Measurements from ENCODE around the gene STK11.
"Not testable (repeated sequence)": the region's sequence is repeated elsewhere in the genome, so short reads cannot be mapped to it uniquely, and the experiment has no call there.

STK11 gene

DNA sequence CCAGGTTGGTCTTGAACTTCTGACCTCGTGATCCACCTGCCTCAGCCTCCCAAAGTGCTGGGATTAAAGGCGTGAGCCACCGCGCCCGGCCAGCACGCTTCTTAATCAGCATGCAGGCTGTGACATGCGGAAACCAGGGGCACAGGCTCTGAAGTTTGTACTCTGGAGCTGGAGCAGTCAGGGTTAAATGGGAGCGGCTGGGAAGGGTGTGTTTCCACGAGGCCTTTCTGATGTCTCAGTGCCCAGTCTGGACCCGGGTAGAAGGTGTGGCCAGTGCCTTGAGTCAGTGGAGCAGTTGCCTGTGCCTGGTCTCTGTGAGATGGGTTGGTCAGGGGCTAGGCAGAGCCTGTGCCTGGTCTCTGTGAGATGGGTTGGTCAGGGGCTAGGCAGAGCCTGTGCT is 3.3 kb downstream of the STK11 start:
- DNase-seq (ENCODE audit: low spot score): not testable (repeated sequence)

DNA sequence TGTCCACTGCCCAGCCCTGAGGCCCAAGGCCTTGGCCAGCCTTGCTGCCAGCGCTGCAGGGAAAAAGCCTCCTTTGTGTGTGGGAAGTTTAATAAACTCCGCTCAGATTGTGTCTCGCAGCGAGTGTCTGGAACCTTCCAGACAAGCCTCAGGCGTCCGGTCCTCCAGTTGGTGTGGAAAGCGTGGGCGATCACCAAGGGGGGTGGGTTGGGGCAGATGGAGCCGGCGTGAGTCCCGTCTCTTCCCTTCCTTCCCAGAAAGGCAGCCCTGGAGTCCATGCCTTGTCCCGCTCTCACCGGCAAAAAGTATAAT is 4.6 kb downstream of the STK11 start:
- no peak for DNase-seq (ENCODE audit: low spot score)

DNA sequence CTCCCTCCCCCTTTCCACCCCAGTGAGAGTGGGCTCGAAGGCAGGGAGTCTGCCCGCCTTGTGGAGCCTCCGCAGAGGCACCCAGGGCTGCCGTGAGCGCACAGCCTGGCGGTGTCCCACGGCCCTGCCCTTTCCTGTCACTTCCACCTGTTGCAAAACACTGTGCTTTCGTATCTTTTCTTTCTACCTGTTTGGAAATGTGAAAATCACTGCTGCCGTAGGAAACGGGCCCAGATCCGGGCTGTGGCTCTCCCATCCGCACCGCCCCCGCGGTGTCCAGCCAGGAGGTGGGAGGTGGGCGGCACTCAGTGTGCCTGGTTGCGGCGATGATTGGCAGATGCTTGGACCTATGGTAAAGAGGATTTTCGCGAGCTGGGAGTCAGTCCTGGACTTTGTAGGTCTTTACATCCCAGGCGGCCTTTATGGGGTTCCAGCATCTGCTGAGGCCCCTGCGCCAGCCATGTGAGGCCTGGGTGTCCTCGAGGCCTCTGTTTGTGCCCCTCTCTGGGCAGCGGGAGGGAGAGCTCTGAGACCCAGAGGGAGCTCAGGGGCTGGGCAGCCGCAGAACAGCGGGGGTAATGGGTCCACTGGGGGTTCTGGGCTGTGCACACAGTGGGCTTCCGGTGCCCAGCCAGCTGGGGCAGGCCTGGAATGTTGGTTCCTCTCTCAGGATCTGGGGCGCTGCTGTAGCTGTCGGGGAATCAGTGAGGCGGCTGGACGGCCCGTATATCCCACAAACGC is 6.1 kb downstream of the STK11 start:
- DNase-seq (ENCODE audit: low spot score): no peak

DNA sequence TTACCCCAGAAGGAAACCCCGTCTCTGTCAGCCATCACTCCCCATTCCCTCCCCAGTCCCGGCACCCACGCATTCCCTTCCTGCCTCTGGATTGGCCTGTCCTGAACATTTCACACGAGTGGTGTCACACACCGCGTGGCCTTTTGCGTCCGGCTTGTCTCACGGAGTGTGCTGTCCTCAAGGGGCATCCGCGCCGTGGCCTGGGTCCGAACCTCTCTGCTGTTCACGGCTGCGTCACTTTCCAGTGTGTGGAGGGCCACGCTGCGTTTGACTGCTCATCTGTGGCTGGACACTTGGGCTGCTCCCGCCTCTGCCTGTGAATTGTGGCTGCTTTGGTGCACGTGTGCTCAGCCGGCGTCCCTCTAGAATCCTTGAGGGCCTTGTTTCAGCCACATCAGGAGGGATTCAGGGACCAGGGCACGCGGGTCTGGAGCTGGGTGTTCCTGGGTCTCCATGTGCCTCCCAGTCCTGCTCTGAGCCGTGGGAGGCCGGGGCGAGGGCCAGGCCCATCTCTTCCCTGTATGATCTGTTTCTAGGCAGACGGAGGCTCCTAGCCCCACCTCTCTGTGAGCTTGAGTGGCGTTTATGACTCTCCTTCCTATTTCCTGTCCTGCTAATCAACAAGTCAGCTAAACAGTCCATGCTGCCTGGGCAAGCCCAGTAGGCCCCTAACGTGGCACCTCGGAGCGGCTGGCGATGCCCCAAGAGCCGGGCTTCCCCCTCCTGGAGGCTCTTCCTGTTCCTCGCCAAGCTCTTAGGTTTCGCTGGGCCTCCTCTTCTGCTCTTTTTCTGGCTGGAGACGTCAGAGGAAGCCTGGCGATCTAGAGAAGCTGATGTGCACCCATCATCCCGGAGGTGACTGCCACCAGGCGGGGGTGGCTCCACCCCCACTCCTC is 8.1 kb downstream of the STK11 start:
- peak; percentile 46 for DNase-seq (ENCODE audit: low spot score)

DNA sequence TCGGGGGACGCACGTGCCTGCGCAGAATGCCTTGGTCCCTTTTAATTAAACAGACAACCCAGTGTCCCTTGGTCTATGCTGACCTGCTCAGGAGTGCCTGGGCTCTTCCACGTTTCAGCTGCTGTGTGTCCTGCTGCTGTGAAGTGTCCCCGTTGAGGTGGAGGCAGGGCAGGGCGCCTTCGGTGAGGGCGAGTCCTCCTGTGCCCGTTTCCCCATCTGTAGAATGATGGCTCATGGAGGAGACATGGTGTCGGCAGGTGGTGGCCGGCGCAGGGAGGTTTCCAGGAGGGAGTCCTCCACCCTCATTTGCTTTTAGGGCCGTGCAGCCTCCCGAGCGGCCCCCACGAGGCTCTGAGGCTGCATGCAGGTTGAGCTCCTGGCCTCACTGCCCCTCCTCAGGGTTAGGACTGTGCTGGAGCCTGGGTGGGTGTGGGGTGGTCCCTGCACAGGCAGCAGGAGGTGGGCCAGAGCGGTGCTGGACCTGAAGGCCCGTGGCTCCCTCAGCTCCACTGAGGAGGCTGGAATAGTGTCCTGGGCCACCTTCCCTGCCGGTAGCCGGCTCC is 8.8 kb downstream of the STK11 start:
- DNase-seq (ENCODE audit: low spot score): no peak

DNA sequence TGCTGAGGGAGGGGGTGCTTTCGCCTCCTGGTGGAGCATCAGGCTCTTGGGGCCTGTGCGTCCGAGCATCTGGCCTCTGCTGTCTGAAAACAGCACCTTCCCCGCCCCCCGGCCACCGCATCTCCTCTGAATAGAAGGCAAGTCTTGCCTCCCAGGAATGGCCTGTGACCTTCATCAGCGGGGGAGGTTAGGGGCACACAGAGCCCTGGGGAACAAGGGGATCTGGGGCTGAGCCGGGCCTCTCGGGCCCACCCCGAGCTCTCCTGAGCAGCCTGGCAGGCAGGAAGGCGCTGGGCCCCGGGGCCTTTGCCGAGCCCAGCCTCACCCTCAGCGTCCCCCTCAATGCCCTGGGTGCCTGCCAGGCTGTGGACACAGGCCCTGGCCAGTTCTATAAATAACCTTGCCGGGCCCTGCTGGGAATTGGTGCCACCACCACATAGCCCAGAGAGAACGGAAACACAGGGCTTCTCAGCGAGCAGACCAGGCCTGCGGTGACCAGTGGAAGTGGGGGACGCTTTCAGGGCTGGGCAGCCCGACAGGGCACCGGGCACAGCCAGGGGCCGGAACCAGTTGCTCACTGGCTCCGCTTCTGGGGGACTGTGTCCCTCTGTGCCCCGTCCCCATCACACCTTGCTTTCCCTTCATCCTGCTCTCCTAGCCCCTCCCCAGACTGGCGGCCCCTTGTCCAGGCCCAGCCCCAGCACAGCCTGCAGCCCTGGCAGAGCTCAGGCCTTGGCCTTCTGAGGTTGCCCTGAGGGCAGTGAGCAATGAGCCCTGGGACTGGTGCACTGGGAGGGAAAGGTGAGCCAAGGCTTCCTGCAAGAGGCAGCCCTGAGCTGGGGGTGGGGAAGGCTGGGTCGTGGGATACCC is 9.5 kb downstream of the STK11 start:
- no peak for DNase-seq (ENCODE audit: low spot score)

DNA sequence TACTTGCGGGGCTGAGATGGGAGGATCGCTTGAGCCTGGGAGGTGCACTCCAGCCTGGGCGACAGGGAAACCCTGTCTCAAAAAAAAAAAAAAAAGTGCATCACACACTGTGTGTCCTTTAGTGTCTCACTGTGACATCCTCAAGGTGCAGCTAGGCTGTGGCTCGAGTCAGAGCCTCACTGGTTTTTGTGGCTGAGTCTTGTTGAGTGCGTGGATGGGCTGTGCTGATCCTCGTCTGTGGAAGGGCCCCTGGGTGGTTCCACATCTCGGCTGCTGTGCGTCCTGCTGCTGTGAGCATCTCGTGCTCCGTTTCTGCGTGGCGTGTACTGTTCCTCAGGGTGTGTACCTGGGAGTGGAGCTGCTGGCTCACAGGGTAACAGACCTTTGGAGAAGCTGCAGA is 11.2 kb downstream of the STK11 start:
- no peak for DNase-seq (ENCODE audit: low spot score)

DNA sequence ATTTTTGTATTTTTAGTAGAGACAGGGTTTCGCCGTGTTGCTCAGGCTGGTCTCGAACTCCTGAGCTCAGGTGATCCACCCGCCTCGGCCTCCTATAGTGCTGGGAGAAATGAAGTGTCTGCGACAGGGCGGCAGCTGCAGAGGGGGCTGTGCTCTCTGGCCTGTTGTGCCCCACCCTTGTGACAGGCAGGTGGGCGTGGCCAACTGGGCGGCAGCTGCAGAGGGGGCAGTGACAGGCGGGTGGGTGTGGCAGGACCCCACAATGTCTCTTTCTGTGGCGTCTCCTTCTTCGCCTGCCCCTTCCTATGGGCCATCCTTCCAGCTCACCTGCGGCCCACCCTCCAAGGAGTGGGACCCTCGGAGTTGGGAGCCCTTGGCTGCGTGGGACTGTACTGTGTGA is 11.8 kb downstream of the STK11 start:
- DNase-seq (ENCODE audit: low spot score): no peak

DNA sequence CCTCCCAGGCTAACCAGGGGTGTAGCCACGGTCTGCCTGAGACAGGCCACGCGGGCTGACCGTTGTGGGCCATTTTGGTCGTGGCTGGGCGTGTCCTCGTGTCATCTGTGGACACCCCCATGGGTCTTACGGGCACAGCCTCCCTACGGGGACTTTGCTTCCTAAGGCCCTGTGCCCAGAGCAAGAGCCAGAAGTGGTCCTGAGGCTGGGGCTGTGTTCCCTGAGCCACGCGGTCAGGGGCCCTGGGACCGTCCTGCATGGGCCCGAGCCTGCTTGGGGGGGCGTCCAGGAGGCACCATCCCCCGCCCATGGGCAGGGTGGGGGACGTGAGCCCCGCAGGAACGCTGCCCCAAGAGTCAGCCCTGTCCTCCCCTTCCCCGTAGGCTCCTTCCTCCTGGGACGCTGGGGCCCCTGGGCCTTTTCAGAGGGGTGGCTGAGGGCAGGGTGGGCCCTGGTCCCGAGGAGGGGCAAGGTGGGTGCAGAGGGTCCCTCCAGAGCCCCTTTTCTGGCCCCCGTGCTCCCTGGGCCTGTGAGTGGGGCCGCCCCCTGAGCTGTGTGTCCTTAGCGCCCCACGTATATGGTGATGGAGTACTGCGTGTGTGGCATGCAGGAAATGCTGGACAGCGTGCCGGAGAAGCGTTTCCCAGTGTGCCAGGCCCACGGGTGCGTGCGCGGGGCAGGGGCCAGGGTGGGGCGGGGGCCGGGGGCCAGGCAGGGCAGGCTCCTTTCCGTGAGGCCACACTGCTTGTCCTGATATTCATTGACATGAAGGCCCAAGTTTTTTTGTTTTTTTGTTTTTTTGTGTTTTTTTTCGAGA is 13.4 kb downstream of the STK11 start:
- no peak for DNase-seq (ENCODE audit: low spot score)

DNA sequence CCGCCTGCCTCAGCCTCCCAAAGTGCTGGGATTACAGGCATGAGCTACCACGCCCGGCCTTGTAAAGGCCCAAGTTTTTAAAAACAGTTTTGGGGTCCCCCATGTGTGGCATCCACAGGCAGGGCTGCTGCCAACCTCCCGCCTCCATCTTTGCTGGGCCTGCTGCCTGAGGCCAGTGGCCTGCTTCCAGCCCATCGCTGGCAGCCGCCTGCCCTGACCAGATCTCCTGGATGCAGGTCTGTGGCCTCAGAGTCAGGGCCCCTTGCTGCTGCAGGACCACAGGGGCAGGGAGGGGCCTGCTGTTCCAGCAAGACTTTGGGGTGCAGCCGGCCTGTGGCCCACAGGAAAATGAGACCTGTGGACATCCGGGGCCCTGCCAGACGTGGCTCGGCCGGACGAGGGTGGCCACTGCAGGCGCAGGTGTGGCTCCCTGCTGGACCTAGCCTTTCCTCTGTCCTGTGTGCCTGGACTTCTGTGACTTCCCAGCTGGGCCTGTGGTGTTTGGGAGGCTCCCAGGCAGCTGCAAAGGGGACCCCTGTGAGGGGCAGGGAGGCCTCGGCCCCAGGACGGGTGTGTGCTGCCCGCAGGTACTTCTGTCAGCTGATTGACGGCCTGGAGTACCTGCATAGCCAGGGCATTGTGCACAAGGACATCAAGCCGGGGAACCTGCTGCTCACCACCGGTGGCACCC is 14.4 kb downstream of the STK11 start:
- DNase-seq (ENCODE audit: low spot score): no peak

DNA sequence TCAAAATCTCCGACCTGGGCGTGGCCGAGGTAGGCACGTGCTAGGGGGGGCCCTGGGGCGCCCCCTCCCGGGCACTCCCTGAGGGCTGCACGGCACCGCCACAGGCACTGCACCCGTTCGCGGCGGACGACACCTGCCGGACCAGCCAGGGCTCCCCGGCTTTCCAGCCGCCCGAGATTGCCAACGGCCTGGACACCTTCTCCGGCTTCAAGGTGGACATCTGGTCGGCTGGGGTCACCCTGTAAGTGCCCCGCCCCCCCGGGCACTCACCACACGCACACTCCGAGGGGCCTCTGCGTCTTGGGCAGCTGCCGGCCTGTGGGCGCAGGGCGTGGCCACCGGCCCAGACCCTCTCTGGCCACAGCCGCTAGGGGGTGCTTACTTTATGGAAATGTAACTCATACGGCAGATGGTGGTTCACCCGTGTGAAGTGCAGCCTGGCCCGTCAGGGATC is 14.9 kb downstream of the STK11 start:
- no peak for DNase-seq (ENCODE audit: low spot score)

DNA sequence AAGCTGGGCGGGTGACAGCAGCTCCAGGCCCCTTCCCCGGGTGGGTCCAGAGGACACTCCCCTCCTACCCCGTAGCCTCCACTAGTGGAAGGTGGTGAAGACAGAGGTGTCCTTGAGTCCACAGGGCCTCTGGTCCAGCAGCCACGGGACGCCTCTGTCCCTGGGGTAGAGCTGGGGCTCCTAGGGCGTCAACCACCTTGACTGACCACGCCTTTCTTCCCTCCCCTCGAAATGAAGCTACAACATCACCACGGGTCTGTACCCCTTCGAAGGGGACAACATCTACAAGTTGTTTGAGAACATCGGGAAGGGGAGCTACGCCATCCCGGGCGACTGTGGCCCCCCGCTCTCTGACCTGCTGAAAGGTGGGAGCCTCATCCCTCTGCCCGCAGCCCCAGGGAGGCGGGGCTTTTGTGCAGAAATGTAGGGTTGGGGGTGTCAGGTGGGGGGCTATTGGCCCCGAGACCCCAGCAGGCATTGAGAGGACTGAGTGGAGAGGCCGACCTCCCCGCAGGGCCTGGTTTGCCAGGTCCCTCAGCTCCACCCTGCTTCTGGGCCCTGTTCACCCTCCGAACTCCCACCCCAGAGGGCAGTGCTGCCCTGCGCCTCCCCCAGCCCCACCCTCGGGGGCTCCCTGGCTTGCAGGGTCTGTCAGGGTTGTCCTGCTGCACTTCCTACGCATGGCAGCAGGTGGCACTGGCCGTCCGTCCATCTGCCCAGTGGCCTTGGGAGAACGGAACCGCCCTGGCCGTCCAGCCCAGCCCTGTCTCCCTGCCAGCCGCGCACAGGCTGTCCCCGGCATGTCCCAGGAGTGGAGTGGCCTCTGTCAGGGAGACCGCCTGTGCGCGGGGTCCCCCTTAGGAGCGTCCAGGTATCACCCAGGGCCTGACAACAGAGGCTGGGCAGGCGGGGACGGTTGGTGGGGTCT is 15.7 kb downstream of the STK11 start:
- DNase-seq (ENCODE audit: low spot score): no peak

DNA sequence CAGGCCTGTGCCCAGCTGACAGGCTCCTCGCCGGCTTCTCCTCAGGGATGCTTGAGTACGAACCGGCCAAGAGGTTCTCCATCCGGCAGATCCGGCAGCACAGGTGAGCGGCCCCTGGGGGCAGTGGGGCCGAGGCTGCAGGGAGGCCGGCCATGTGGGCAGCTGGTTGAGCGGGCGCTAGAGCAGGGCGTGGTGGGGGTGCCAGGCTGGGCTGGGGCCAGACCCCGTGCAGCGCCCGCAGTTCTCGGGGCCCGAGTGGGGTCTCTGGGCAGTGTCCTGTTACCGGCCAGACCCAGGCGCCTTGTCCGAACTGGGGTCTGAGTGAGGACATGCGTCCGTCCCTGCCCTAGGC is 16.3 kb downstream of the STK11 start:
- DNase-seq (ENCODE audit: low spot score): no peak

DNA sequence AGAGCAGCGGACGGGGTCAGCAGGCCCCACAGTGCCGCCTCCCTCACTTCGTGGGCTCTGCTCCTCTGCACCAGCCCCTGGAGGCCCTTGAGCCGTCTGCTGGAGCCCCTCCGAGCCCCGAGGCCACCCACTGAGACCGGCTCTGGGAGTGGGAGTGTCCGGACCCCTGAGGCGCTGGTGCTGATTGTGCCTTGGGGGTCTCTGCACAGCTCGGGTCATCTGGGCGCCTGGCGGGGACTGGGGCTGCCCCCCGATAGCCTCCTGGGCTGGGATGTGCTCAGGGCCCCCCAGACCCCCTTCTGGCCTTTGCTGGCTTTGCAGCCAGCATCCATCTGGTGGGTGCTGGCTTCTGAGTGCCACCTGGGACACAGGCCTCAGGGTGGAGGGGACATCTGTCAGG is 16.8 kb downstream of the STK11 start:
- DNase-seq (ENCODE audit: low spot score): no peak

DNA sequence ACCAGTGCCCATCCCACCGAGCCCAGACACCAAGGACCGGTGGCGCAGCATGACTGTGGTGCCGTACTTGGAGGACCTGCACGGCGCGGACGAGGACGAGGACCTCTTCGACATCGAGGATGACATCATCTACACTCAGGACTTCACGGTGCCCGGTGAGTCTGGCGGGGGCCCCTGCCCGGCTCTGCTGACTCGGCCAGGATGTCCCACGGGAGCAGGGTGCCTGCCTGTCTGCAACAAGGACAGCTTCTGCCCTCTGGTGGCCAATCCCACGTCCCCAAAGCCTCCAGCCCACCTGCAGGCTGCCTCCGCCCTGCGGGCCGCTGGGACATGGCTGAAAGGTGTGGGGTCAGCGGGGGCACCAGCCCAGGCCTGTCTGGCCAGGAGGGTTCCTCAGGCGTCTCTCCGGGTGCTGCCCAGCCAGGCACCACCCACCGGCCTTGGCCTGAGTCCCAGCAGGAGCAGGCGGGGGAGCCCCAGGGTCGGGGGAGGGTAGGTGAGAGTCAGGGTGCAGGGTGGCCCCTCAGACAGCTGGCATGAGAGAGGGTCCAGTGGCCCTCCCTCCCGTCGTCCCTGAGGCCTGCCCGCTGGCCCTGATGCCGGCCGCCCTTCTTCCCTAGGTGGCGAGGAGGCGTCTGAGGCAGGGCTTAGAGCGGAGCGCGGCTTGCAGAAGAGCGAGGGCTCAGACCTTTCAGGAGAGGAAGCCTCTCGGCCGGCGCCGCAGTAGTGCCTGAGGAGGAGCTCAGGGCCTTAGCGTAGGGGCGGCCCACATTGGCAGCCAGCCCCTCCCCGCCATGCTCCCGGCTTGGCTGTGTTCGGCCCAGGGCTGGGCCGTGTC is 17.7 kb downstream of the STK11 start:
- DNase-seq (ENCODE audit: low spot score): no peak

DNA sequence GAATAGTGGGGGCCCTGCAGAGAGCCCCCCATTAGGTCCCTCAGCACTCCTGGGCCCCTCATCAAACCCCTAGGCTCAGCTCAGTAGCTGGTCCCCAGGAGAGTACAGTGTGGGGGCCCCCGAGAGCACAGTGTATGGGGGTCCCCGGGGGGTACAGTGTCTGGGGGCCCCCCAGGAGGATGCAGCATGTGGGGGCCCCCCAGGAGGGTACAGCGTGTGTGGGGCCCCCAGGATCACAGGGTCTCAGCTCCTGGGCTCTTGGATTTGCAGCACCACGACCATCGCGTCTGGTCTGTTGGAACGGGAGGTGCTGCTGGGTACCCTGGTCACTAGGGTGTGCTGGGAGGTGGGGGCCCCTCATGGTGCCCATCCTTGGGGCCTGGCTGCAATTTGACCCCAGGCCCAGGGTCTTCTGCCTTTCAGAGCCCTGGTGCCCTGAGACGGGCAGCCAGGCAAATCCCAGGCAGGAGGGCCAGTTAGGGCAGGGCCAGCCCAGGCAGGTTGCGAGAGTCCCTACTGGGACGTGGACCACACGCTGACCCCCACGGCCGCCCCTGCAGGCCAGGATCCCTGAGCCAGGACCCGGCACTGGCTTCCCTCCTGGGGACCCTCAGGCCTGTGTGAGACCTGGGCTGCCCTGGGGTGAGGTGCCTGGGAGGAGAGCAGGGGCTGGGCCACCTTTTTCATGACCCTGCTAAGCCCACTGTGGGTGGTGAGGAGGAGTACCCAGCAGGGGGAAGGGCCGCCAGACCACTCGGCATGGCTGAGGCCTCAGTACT is 18.7 kb downstream of the STK11 start:
- no peak for DNase-seq (ENCODE audit: low spot score)

DNA sequence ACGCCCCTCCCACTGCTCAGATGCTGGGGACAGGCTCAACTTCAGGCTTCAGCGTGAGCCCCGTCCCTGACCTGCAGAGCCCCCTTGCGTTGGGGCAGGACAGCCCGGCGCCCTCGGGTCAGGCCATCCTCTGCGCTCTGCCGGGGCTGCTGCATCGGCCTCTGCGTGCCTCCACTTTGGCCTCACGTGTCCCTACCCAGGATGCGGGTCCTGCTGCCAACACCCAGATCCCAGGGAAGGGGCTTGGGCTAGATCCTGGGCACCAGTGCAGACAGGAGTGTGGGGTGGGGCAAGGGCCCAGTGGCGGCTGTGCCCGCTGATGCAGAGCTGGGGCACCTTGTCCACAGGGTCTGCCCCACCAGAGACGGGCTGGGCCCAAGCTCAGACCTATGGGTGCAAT is 19.3 kb downstream of the STK11 start:
- DNase-seq (ENCODE audit: low spot score): no peak
